22Rv1 (cell line): ENCODE measurements around the gene NUDCD2.

Experiments used
- ZFX ChIP-seq: fragments of 450-650 bp; IDR thresholded peaks from 2 replicates; pipeline ENCODE4 v1.6.1; 2017; ENCODE audit warnings: antibody characterized with exemption, borderline replicate concordance
- TF ChIP-seq, protein P1 (sequence below): fragments of 450-650 bp; IDR thresholded peaks from 2 replicates; pipeline ENCODE4 v1.5.1; 2017; ENCODE audit warnings: mild to moderate bottlenecking

GRCh38 chr5:163458778-163459385 is 1.0 kb downstream of the NUDCD2 start:
- TF ChIP-seq, protein P1, sequence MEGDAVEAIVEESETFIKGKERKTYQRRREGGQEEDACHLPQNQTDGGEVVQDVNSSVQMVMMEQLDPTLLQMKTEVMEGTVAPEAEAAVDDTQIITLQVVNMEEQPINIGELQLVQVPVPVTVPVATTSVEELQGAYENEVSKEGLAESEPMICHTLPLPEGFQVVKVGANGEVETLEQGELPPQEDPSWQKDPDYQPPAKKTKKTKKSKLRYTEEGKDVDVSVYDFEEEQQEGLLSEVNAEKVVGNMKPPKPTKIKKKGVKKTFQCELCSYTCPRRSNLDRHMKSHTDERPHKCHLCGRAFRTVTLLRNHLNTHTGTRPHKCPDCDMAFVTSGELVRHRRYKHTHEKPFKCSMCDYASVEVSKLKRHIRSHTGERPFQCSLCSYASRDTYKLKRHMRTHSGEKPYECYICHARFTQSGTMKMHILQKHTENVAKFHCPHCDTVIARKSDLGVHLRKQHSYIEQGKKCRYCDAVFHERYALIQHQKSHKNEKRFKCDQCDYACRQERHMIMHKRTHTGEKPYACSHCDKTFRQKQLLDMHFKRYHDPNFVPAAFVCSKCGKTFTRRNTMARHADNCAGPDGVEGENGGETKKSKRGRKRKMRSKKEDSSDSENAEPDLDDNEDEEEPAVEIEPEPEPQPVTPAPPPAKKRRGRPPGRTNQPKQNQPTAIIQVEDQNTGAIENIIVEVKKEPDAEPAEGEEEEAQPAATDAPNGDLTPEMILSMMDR, result no peak
- no peak for TF ChIP-seq ZFX
